ENCODE results near the gene GPN2. TPM values are rescaled to one million over a fixed set of nuclear protein-coding genes. Genes with fewer than 3 reads are reported as not detected.

GPN2 gene
- polyA plus RNA-seq, 1 donor from 2014 or later, result 20.2 TPM

- H3F3A ChIP-seq (ENCODE audit: insufficient read depth, low read length, poor library complexity, severe bottlenecking), result no peaks in the 10 kb centered on the region
- H3K27me3 ChIP-seq (ENCODE audit: insufficient read depth, low read depth, low read length), result no peaks in the 10 kb centered on the region
- H2AFZ ChIP-seq (ENCODE audit: low read depth, low read length), result no peak overlapping the region
- TF ChIP-seq RAD21 (conservative IDR thresholded peaks at IDR 0.05) (no peak), EP300 (conservative IDR thresholded peaks at IDR 0.05; ENCODE audit: poor library complexity, severe bottlenecking) (no peak), MXI1 (conservative IDR thresholded peaks at IDR 0.05; ENCODE audit: poor library complexity, severe bottlenecking) (no peak), POLR2AphosphoS5 (IDR thresholded peaks at IDR 0.05) (no peak), TAF1 (IDR thresholded peaks at IDR 0.05; ENCODE audit: low read depth) (no peak), EZH2 (IDR thresholded peaks at IDR 0.05; ENCODE audit: borderline replicate concordance, insufficient read depth, low read length, poor library complexity, severe bottlenecking) (no peak), SMC3 (conservative IDR thresholded peaks at IDR 0.05; ENCODE audit: poor library complexity) (no peak)
- TF ChIP-seq, protein P1, sequence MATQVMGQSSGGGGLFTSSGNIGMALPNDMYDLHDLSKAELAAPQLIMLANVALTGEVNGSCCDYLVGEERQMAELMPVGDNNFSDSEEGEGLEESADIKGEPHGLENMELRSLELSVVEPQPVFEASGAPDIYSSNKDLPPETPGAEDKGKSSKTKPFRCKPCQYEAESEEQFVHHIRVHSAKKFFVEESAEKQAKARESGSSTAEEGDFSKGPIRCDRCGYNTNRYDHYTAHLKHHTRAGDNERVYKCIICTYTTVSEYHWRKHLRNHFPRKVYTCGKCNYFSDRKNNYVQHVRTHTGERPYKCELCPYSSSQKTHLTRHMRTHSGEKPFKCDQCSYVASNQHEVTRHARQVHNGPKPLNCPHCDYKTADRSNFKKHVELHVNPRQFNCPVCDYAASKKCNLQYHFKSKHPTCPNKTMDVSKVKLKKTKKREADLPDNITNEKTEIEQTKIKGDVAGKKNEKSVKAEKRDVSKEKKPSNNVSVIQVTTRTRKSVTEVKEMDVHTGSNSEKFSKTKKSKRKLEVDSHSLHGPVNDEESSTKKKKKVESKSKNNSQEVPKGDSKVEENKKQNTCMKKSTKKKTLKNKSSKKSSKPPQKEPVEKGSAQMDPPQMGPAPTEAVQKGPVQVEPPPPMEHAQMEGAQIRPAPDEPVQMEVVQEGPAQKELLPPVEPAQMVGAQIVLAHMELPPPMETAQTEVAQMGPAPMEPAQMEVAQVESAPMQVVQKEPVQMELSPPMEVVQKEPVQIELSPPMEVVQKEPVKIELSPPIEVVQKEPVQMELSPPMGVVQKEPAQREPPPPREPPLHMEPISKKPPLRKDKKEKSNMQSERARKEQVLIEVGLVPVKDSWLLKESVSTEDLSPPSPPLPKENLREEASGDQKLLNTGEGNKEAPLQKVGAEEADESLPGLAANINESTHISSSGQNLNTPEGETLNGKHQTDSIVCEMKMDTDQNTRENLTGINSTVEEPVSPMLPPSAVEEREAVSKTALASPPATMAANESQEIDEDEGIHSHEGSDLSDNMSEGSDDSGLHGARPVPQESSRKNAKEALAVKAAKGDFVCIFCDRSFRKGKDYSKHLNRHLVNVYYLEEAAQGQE (IDR thresholded peaks at IDR 0.05; ENCODE audit: borderline replicate concordance), result no peak
- TF ChIP-seq, protein P2, sequence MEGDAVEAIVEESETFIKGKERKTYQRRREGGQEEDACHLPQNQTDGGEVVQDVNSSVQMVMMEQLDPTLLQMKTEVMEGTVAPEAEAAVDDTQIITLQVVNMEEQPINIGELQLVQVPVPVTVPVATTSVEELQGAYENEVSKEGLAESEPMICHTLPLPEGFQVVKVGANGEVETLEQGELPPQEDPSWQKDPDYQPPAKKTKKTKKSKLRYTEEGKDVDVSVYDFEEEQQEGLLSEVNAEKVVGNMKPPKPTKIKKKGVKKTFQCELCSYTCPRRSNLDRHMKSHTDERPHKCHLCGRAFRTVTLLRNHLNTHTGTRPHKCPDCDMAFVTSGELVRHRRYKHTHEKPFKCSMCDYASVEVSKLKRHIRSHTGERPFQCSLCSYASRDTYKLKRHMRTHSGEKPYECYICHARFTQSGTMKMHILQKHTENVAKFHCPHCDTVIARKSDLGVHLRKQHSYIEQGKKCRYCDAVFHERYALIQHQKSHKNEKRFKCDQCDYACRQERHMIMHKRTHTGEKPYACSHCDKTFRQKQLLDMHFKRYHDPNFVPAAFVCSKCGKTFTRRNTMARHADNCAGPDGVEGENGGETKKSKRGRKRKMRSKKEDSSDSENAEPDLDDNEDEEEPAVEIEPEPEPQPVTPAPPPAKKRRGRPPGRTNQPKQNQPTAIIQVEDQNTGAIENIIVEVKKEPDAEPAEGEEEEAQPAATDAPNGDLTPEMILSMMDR (IDR thresholded peaks at IDR 0.05; ENCODE audit: poor library complexity, severe bottlenecking), result no peak
- H3K9ac ChIP-seq (ENCODE audit: low read length), result no peak overlapping the region
- peaks cover 10% of the 10 kb centered on the region for H3K79me2 ChIP-seq (replicated peaks; ENCODE audit: insufficient read depth, low read length)
- H3K4me3 ChIP-seq (ENCODE audit: low read length), result no peak overlapping the region
- no peaks in the 10 kb centered on the region for H3K9me3 ChIP-seq (ENCODE audit: low read length)
- H3K4me2 ChIP-seq (ENCODE audit: low read length), result no peak overlapping the region
- no peaks in the 10 kb centered on the region for H3K36me3 ChIP-seq (ENCODE audit: insufficient read depth, low read length)
- no peaks in the 10 kb centered on the region for H3K9me2 ChIP-seq (ENCODE audit: insufficient read depth, low read length)
- no peaks in the 10 kb centered on the region for H4K20me1 ChIP-seq (ENCODE audit: insufficient read depth)
- H3K27ac ChIP-seq (ENCODE audit: low read length), result no peak overlapping the region
Observed at GRCh38 chr1:26833432-26834405, 56.4 kb downstream of the GPN2 start.

- no peaks in the 10 kb centered on the region for H3K9me3 ChIP-seq (ENCODE audit: low read length)
- no peak overlapping the region for H2AFZ ChIP-seq (ENCODE audit: low read depth, low read length)
- H3K9ac ChIP-seq (ENCODE audit: low read length), result no peak overlapping the region
- TF ChIP-seq POLR2AphosphoS5 (IDR thresholded peaks at IDR 0.05) (no peak), TAF1 (IDR thresholded peaks at IDR 0.05; ENCODE audit: low read depth) (no peak), MXI1 (conservative IDR thresholded peaks at IDR 0.05; ENCODE audit: poor library complexity, severe bottlenecking) (no peak), EZH2 (IDR thresholded peaks at IDR 0.05; ENCODE audit: borderline replicate concordance, insufficient read depth, low read length, poor library complexity, severe bottlenecking) (no peak), SMC3 (conservative IDR thresholded peaks at IDR 0.05; ENCODE audit: poor library complexity) (no peak), RAD21 (conservative IDR thresholded peaks at IDR 0.05) (no peak), EP300 (conservative IDR thresholded peaks at IDR 0.05; ENCODE audit: poor library complexity, severe bottlenecking) (no peak)
- TF ChIP-seq, protein P1 (IDR thresholded peaks at IDR 0.05; ENCODE audit: borderline replicate concordance), result no peak
- TF ChIP-seq, protein P2 (IDR thresholded peaks at IDR 0.05; ENCODE audit: poor library complexity, severe bottlenecking), result no peak
- H3K27ac ChIP-seq (ENCODE audit: low read length), result no peak overlapping the region
- H3F3A ChIP-seq (ENCODE audit: insufficient read depth, low read length, poor library complexity, severe bottlenecking), result no peaks in the 10 kb centered on the region
- no peaks in the 10 kb centered on the region for H3K27me3 ChIP-seq (ENCODE audit: insufficient read depth, low read depth, low read length)
- no peak overlapping the region for H3K4me2 ChIP-seq (ENCODE audit: low read length)
- H3K9me2 ChIP-seq (ENCODE audit: insufficient read depth, low read length), result no peaks in the 10 kb centered on the region
- H3K4me3 ChIP-seq (ENCODE audit: low read length), result no peak overlapping the region
- no peaks in the 10 kb centered on the region for H3K36me3 ChIP-seq (ENCODE audit: insufficient read depth, low read length)
- no peaks in the 10 kb centered on the region for H4K20me1 ChIP-seq (ENCODE audit: insufficient read depth)
- H3K79me2 ChIP-seq (replicated peaks; ENCODE audit: insufficient read depth, low read length), result peaks cover 20% of the 10 kb centered on the region
Observed at GRCh38 chr1:26832249-26832960, 57.7 kb downstream of the GPN2 start.
